Measurements from ENCODE around the gene ALOX5. TPM values are rescaled to one million over a fixed set of nuclear protein-coding genes. Genes with fewer than 3 reads are reported as not detected.

The ALOX5 gene
- total and polyA plus RNA-seq, 11 donors = 1.3 to 36.1 (median 5.8) TPM

DNA sequence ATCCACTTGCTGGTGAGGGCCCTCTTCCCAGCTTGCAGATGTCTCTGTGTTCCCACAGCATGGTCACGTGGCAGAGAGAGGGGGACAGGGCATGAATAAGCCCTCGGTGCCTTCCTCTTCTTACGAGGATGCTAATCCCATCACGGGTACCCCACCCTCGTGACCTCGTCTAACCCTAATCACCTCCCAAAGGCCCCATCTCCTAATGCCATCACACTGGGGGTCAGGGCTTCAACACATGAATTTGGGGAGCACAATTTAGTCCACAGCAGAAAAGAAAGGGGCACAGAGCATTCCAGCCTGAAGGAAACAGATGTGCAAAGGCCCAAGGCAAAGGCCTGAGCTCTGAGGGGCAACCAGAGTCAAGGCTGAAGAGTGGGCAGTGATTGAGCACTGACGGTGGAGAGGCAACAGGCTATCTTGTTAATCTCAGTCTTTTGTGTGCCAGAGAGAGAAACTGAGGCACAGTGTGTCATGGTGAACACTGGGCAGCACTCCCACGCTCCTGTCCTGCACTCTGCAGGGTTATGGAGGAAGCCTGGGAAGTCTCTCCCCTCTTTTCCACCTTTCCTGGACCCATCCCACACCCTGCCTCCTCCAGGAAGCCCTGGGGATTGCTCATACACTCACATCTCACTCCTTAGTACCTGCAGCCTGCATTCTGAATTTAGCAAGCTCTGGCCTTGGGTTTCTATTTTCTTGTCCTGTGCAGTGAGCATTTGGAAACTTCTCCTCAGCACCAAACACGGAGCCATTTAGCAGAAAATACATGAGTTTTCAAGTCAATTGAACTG lies 49.0 kb downstream of the ALOX5 start:
- Histone ChIP-seq H3K9me3 (no peaks in the 10 kb centered on the region), H3K27me3 (peaks cover 0 to 10% (median 6%) of the 10 kb centered on the region in 9 donors), H3K36me3 (no peaks in the 10 kb centered on the region), H3K4me1 (peaks cover 5 to 69% (median 24%) of the 10 kb centered on the region in 12 donors), H3K4me3 (no peak overlapping the region), H3K27ac (no peak overlapping the region)
- DNase-seq (no peak), ATAC-seq (no peak)
- intact Hi-C loops (cut with DNase I) = loop anchor here in 2 of 10 donors (5.0 to 10.0 kb wide), 2 partner anchors 39 to 418 kb away; partner anchors contain the start of gene ZNF22 (in 1 of the 2)
- WGBS, 4 donors = 85 to 95% (median 90%) methylated on average over 9 of the region's 9 CpGs
- TF ChIP-seq POLR2A (IDR thresholded peaks at IDR 0.05) = no peak
- TF ChIP-seq, protein P1, sequence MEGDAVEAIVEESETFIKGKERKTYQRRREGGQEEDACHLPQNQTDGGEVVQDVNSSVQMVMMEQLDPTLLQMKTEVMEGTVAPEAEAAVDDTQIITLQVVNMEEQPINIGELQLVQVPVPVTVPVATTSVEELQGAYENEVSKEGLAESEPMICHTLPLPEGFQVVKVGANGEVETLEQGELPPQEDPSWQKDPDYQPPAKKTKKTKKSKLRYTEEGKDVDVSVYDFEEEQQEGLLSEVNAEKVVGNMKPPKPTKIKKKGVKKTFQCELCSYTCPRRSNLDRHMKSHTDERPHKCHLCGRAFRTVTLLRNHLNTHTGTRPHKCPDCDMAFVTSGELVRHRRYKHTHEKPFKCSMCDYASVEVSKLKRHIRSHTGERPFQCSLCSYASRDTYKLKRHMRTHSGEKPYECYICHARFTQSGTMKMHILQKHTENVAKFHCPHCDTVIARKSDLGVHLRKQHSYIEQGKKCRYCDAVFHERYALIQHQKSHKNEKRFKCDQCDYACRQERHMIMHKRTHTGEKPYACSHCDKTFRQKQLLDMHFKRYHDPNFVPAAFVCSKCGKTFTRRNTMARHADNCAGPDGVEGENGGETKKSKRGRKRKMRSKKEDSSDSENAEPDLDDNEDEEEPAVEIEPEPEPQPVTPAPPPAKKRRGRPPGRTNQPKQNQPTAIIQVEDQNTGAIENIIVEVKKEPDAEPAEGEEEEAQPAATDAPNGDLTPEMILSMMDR (IDR thresholded peaks at IDR 0.05) = no peak

DNA sequence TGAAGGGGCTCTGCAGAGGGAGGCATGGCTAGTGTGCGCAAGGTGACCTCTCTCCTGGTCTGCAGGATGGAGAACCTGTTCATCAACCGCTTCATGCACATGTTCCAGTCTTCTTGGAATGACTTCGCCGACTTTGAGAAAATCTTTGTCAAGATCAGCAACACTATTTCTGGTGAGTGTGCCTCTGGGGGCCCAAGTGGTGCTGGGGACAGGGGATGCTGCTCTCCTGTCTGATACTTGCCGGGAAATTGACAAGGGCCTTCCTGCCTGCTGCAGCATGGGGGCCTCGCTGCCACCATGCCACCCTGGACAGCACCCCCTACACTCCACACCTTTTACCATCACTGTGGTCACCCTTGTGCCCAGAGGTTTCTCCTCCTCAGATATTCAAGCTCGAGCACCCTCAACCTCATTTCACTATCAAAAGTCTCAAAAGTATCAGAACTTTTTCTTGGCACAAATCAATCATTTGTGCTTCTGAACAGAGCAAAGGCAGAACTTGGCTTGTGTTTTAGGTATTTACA lies 50.0 kb downstream of the ALOX5 start:
- H3K9me3 ChIP-seq = no peaks in the 10 kb centered on the region
- no peak for ATAC-seq
- 91 to 94% (median 94%) methylated on average over 6 to 7 of the region's 7 CpGs for WGBS, 4 donors
- intact Hi-C loops (cut with DNase I) = loop anchor here in 2 of 10 donors (5.0 to 10.0 kb wide), 2 partner anchors 38 to 419 kb away; partner anchors contain the start of gene ZNF22 (in 1 of the 2)
- peaks cover 0 to 19% (median 6%) of the 10 kb centered on the region in 9 donors for H3K27me3 ChIP-seq
- no peaks in the 10 kb centered on the region for H3K36me3 ChIP-seq
- no peak overlapping the region for H3K4me3 ChIP-seq
- DNase-seq = no peak
- H3K4me1 ChIP-seq = peaks cover 5 to 59% (median 19%) of the 10 kb centered on the region in 12 donors
- TF ChIP-seq POLR2A (IDR thresholded peaks at IDR 0.05) = no peak
- TF ChIP-seq, protein P1 (IDR thresholded peaks at IDR 0.05) = no peak
- peak overlapping the region in 1 of 12 donors; percentile 42 for H3K27ac ChIP-seq

DNA sequence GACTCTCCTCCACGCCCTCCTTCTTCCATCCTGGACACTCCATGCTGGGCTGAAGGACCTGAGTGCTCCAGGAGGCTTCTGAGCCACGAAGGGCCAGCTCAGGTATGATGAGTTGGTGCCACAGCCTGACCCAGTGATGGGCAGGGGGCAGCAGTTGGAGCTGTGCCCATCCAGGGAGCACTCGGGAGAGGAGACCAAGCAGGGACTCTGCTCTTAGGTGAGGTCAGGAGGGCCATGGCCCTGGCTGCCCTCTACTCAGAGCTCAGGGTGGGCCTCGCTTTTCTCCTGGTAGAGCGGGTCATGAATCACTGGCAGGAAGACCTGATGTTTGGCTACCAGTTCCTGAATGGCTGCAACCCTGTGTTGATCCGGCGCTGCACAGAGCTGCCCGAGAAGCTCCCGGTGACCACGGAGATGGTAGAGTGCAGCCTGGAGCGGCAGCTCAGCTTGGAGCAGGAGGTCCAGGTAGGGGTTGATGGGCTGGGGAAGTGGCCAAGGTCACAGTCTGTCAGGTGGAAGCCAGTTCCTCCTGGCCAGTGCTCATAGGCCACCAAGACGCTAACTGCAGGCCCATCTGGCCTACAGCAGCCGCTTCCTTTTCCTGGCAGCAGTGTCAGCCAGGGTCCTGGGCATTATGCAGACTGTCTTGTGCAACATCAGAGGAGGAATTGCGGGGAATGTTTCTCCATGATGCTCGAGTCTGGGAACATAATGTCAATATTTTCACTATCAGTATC lies 50.8 kb downstream of the ALOX5 start:
- Histone ChIP-seq H3K9me3 (no peaks in the 10 kb centered on the region), H3K27ac (peak overlapping the region in 1 of 12 donors; percentile 42), H3K4me3 (no peak overlapping the region), H3K4me1 (peaks cover 5 to 54% (median 17%) of the 10 kb centered on the region in 12 donors), H3K36me3 (no peaks in the 10 kb centered on the region), H3K27me3 (peaks cover 0 to 25% (median 6%) of the 10 kb centered on the region in 9 donors)
- 65 to 79% (median 66%) methylated on average over 15 of the region's 15 CpGs for WGBS, 4 donors
- intact Hi-C loops (cut with DNase I) = loop anchor here in 2 of 10 donors (5.0 to 10.0 kb wide), 2 partner anchors 37 to 420 kb away; partner anchors contain the start of gene ZNF22 (in 1 of the 2)
- TF ChIP-seq, protein P1 (IDR thresholded peaks at IDR 0.05) = no peak
- peak in 1 of 4 donors; percentile 58 for ATAC-seq
- peak in 2 of 5 donors; percentile 44 to 57 for DNase-seq

All from heart left ventricle (tissue), 16 donors.